T-helper 2 cell treated with Interferon-gamma antibody and Interleukin-4, amounts not matched to agents 5 μg/mL and 100 μg/mL, for 36 hours (primary cell): Measurements from ENCODE around the gene PRRX1.

Source experiments
- DNase-seq: peaks from one replicate; pipeline ENCODE4 v3.0.0; 2021; ENCODE audit warnings: low spot score
- H3K27ac Mint-ChIP-seq: one replicate; pipeline ENCODE4 v1.8.0; 2021; ENCODE audit warnings: mild to moderate bottlenecking, mixed read lengths
- H3K27me3 Mint-ChIP-seq: one replicate; pipeline ENCODE4 v1.8.0; 2021; ENCODE audit warnings: low read depth, mixed read lengths
- H3K36me3 Mint-ChIP-seq: one replicate; pipeline ENCODE4 v1.8.0; 2021; ENCODE audit warnings: low read depth, mixed read lengths
- H3K4me1 Mint-ChIP-seq: one replicate; pipeline ENCODE4 v1.8.0; 2021; ENCODE audit warnings: low read depth, mixed read lengths
- H3K4me3 Mint-ChIP-seq: one replicate; pipeline ENCODE4 v1.8.0; 2022; ENCODE audit warnings: mild to moderate bottlenecking, moderate library complexity, mixed read lengths
- H3K9me3 Mint-ChIP-seq: one replicate; pipeline ENCODE4 v1.8.0; 2021; ENCODE audit warnings: mixed read lengths

Gene PRRX1

DNA sequence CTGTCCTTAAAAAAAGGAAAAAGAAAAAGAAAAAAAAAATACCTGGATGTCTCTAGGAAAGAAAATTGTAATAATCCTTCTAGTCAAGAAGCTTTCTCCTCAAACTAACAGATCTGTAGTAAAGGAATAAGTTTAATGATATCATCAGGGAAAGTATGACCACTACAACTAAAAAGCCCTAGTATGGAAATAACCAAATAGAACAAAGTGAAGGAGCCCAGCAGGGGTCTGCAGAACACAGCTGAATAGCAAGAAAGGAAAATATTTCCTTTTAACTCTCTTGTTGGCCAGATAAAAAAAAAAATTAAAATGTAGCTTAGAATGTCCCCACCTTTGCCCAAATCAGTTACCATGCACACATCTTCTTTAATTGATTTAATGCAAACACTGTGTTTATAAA, 43.2 kb downstream of the PRRX1 start:
- Mint-ChIP-seq H3K27me3 (peaks cover 2% of the 10 kb centered on the region), H3K4me3 (no peak overlapping the region), H3K4me1 (no peaks in the 10 kb centered on the region), H3K36me3 (no peaks in the 10 kb centered on the region), H3K9me3 (no peaks in the 10 kb centered on the region), H3K27ac (no peak overlapping the region)
- no peak for DNase-seq

DNA sequence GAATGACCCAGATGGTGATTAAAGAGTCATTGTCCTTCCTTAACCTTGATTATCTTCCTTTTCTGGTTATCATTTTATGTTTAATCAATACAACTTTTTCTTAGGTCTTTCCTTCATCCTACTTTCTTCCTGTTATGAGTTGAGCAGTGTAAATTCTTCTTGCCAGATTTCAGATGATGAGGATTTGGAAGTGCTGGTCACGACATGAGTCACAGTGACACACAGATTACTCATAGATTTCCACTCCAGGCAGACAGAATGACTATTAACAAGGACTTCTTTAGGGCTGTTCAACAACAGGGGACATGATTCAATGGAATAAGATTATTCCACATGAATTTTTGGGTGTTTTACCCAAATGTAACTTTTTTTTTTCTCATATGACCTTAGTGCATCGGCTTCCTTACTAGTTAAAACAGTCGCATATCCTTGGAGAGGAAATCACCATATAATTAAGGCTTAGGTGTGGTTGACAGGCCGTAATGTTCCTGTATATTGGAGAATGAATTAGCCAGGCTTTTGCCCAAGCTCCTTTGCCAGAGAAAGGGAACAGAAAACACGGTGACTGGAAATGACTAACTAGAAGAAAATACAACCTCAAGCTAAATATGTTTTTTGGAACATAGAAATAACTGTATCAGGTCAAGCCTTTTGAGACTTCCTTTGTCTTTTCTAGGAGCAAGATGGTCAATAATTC, 44.2 kb downstream of the PRRX1 start:
- Mint-ChIP-seq H3K4me3 (no peak overlapping the region), H3K36me3 (no peaks in the 10 kb centered on the region), H3K9me3 (no peaks in the 10 kb centered on the region), H3K4me1 (no peaks in the 10 kb centered on the region), H3K27me3 (peaks cover 2% of the 10 kb centered on the region), H3K27ac (no peak overlapping the region)
- no peak for DNase-seq

DNA sequence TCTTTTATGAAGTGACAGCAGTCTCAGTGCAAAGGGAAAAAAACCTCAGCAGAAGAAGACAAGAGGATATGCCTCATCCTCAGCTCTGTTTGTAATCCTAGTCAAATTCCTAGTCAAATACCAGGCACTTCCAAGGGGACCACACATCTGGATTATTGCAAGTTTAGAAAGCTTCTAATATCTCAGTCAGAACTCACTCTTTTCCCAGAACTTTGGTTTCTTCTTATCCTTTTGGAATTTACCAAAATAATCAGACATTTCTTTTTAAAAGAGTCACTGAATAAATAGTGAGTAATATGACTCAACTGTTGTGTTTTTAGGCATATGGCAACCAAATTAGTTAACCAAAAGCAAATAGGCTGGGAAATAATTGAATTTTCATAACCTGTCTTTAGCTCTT, 47.8 kb downstream of the PRRX1 start:
- Mint-ChIP-seq H3K4me3 (no peak overlapping the region), H3K9me3 (no peaks in the 10 kb centered on the region), H3K36me3 (no peaks in the 10 kb centered on the region), H3K27ac (no peak overlapping the region), H3K27me3 (peaks cover 2% of the 10 kb centered on the region), H3K4me1 (no peaks in the 10 kb centered on the region)
- no peak for DNase-seq

DNA sequence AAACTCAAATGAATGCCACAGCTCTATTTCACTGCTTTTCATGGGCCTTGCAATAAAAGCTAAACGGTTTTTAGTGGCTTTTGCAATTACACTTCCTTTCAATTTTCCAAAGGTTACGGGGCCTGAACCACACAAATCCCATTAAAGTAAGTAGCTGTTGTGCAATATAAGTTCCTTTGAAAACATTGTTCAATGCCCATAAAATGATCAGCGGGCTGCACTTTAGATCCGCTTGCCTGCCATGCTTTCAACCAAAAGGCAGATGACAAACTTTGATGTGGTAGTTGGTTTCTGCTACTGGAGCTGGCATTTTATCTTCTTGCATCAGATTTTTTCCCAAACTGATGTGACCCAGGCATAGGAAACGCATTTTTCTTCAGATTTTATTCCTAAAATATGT, 50.2 kb downstream of the PRRX1 start:
- no peaks in the 10 kb centered on the region for H3K9me3 Mint-ChIP-seq
- H3K27ac Mint-ChIP-seq, result no peak overlapping the region
- H3K36me3 Mint-ChIP-seq, result no peaks in the 10 kb centered on the region
- no peak for DNase-seq
- no peaks in the 10 kb centered on the region for H3K27me3 Mint-ChIP-seq
- no peak overlapping the region for H3K4me3 Mint-ChIP-seq
- no peaks in the 10 kb centered on the region for H3K4me1 Mint-ChIP-seq

DNA sequence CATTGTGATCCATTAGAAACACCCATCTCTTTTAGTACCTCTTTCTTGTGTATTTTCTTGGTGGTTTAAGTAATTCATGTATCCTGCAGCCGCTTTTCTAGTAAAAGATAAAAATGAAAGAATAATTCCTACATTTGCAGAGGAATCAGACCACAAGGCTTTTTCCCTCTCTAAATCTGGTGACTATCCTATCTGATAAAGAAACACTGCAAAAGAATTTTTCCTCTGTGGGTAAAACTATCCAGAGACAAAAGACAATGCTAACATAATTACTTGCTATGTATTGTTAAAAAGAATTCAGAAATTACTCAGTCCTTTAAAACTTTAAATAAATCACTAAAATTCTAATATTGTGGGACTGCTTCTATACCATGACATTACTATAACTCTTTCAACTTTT, 51.0 kb downstream of the PRRX1 start:
- no peaks in the 10 kb centered on the region for H3K36me3 Mint-ChIP-seq
- H3K4me1 Mint-ChIP-seq, result no peaks in the 10 kb centered on the region
- H3K27ac Mint-ChIP-seq, result no peak overlapping the region

DNA sequence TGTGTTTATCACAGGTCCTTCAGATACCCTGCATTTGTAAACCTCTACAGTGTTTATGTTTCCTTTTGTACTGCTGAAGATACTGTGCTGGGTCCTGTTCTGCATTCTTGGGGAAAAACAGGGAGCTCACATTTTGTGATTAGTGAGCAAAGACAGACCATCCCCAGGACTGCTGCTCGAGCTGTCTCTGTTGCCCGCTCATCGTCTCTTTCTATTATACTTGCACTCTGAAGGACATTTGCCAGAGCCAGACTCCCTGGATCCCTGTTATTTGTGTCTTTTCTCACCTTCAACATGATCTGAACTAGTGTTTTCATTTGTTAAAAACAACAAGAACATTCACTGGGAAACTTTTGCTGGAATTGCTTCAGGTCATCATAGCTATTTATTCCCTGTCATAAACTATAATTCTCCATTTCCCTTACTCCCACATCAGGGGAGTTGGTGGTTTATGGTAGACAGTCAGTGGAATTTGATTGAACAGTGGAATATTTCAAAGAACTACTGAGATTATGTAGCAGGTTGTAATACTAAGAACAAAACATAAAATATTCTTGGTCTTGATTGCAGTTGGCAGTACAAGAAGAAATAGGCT, 53.0 kb downstream of the PRRX1 start:
- Mint-ChIP-seq H3K4me1 (no peaks in the 10 kb centered on the region), H3K36me3 (no peaks in the 10 kb centered on the region), H3K4me3 (no peak overlapping the region), H3K27me3 (no peaks in the 10 kb centered on the region), H3K9me3 (no peaks in the 10 kb centered on the region), H3K27ac (no peak overlapping the region)
- DNase-seq, result no peak

More for the DNA sequence above, 51.0 kb downstream of the PRRX1 start:
- DNase-seq, result no peak
- no peaks in the 10 kb centered on the region for H3K27me3 Mint-ChIP-seq
- H3K4me3 Mint-ChIP-seq, result no peak overlapping the region
- no peaks in the 10 kb centered on the region for H3K9me3 Mint-ChIP-seq

DNA sequence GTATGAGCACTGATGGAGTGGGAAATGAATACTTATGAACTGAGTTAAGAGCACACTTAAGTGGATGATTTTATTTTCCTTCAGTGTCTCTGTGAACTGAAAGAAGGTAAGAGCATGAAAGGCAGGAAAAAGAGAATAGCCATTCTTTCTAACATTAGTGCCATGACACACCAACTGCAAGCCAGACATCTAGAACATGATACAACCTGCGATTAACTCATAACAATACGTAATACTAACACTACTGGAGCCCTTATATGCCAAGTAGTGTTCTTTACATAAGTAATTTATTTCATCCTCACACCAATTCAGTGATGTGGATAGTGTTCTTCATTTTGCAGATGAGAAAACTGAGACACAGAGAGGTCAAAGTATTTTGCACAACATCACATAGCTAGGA, 56.7 kb downstream of the PRRX1 start:
- Mint-ChIP-seq H3K9me3 (no peaks in the 10 kb centered on the region), H3K4me1 (no peaks in the 10 kb centered on the region), H3K27me3 (no peaks in the 10 kb centered on the region), H3K27ac (no peak overlapping the region), H3K36me3 (no peaks in the 10 kb centered on the region), H3K4me3 (no peak overlapping the region)
- no peak for DNase-seq

DNA sequence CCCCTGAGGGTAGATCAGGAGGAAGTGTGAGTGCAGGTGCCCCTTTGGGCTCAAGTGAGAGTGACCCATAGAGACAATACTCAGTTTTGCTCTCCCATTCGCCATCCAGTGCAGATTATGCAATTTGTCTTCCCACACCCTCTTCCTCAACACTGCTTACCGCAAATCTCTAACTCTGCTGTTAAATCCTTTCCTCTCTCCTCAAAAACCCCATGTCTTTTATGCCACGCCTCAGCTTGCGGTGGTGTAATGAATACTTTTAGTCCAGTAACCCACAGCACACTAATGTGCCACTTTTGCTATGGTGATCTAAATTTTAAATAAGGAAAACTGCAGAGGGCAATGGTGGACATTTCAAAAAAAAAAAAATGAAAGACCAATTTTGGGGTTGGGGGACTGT, 57.7 kb downstream of the PRRX1 start:
- Mint-ChIP-seq H3K9me3 (no peaks in the 10 kb centered on the region), H3K27ac (no peak overlapping the region), H3K4me3 (no peak overlapping the region), H3K27me3 (no peaks in the 10 kb centered on the region), H3K4me1 (no peaks in the 10 kb centered on the region), H3K36me3 (no peaks in the 10 kb centered on the region)
- no peak for DNase-seq

DNA sequence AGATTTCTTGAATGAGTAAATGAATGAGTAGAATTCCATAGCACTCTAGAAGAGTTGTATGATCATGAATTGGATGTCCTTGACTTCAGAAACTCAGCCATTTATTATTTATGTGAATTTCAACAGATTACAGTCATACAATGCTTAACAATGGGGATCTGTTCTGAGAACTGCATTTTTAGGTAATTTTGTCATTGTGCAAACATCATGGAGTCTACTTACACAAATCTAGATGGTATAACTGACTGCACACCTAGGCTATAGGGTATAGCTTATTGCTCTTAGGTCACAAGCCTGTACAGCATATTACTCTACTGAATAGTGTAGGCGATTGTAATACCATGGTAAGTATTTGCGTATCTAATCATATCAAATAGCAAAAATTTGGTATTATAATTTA, 59.6 kb downstream of the PRRX1 start:
- no peaks in the 10 kb centered on the region for H3K9me3 Mint-ChIP-seq
- no peak overlapping the region for H3K4me3 Mint-ChIP-seq

DNA sequence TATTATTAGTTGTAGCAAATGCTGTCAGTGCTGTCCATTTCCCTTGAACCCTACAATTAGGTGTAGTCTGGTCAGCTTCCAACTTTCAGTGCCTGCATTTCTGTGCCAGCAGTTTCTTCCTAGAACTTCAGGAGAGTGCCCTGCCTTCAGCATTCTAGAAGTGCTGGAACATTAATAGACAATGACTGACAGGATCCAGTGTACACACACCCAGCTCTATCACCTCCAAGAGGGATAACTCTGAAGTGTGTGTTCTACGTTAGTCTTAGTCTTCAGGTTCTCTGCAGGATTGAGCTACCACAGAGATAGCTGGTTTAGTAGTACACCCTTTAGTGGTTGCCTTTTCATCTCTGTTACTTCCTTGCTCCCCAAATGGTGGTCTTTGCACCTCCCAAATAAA, 61.4 kb downstream of the PRRX1 start:
- no peaks in the 10 kb centered on the region for H3K9me3 Mint-ChIP-seq
- H3K4me3 Mint-ChIP-seq, result no peak overlapping the region
- H3K27ac Mint-ChIP-seq, result no peak overlapping the region
- no peaks in the 10 kb centered on the region for H3K27me3 Mint-ChIP-seq
- DNase-seq, result no peak
- no peaks in the 10 kb centered on the region for H3K36me3 Mint-ChIP-seq
- no peaks in the 10 kb centered on the region for H3K4me1 Mint-ChIP-seq

More for the DNA sequence above, 59.6 kb downstream of the PRRX1 start:
- H3K27ac Mint-ChIP-seq, result no peak overlapping the region
- no peaks in the 10 kb centered on the region for H3K27me3 Mint-ChIP-seq
- no peak for DNase-seq
- H3K36me3 Mint-ChIP-seq, result no peaks in the 10 kb centered on the region
- no peaks in the 10 kb centered on the region for H3K4me1 Mint-ChIP-seq

DNA sequence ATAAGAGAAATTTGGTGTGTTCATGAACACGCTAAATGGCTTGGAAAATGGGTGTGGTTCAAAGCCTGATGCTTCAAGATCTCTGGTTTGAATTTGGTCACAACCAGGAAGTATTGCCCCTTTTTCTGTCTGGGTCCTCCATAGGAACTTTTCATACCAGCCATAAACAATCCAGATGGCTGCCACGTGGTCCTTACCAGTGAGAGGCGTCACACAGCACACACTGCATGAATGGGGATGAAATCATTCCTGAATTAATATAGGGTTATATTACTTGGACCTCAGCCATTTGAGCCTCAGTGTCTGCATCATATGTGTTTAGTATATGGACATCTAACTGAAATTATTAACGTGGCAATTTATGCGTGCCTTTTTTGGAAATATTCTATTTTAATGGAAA, 64.0 kb downstream of the PRRX1 start:
- Mint-ChIP-seq H3K4me1 (no peaks in the 10 kb centered on the region), H3K36me3 (no peaks in the 10 kb centered on the region), H3K27me3 (no peaks in the 10 kb centered on the region), H3K4me3 (no peak overlapping the region), H3K9me3 (no peaks in the 10 kb centered on the region), H3K27ac (no peak overlapping the region)
- DNase-seq, result no peak

DNA sequence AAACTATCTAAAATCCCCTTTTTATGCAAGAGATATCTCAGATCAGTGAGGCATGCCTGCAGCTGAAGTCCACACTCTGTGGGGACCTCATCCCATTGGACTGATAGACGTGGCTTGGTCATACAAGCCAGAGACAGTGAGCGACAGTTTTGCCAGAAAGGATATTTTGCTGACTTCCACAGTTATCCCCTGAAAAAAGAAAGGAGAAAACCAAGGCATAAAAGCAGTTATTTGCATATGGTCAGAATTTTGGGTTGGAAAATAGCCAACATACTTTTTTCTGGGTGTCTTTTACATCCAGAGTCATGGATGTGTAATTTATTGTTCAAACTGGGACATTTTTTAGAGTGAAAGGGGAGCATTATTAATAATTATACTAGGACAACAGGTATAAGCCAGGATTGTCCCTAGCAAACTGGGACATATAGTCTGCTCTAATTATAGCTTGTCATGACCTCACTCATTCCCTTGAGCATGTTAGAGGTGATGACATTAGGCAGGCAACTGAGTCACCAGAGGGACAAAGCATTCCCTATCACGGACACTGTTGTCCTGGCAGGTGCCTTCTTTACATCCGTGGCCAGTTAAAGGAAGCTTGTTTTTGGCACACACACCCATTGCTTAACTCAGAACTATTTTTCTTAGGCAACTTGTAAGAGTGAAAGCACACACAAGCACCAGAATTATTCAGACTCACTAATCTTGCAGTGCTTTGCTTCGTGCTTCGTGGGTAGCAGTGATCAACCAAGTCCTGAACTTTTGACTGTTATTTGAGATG, 65.5 kb downstream of the PRRX1 start:
- no peak overlapping the region for H3K27ac Mint-ChIP-seq
- H3K9me3 Mint-ChIP-seq, result no peaks in the 10 kb centered on the region
- DNase-seq, result no peak
- H3K36me3 Mint-ChIP-seq, result no peaks in the 10 kb centered on the region
- no peak overlapping the region for H3K4me3 Mint-ChIP-seq
- H3K27me3 Mint-ChIP-seq, result no peaks in the 10 kb centered on the region
- H3K4me1 Mint-ChIP-seq, result no peaks in the 10 kb centered on the region

DNA sequence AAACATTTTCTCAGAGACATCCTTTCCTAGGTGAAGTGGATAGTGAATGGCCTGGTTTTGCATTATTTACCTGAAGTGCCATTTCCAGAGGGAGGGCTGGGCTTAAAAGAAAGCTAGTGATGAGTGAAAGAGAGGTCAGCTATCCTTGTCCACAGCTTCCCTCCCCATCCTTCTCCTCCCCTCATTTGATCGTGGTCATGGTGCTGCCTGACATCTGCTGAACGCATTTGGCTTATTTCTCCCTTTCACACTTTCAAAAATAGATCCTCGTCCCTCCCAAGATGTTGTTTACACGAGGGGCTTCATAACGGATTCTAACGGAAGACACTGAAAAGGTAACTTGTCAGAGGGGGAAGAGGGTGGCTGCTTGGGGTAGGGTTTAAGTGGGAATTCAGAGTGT, 66.1 kb downstream of the PRRX1 start:
- DNase-seq, result no peak
- H3K9me3 Mint-ChIP-seq, result no peaks in the 10 kb centered on the region
- no peaks in the 10 kb centered on the region for H3K36me3 Mint-ChIP-seq
- no peak overlapping the region for H3K27ac Mint-ChIP-seq
- H3K27me3 Mint-ChIP-seq, result no peaks in the 10 kb centered on the region
- H3K4me3 Mint-ChIP-seq, result no peak overlapping the region
- H3K4me1 Mint-ChIP-seq, result no peaks in the 10 kb centered on the region

DNA sequence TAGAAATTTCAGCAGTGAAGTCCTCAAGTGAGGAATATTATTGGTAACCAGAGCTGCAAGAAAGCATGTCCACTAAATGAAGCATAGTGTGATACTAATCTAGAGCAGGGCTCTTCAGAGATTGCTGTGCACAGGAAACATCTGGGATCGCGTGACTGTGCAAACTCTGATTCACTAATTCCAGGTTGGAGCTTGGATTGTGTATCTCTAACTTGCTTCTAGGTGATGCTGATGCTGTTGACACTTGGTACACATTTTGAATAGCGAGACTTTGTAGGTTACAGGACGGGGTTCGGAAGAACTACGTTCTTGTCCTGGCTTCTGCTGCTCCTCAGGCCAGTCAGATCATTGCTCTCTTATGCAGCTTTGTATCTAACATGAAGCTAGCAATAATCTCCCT, 66.5 kb downstream of the PRRX1 start:
- Mint-ChIP-seq H3K9me3 (no peaks in the 10 kb centered on the region), H3K36me3 (no peaks in the 10 kb centered on the region), H3K27ac (no peak overlapping the region), H3K27me3 (no peaks in the 10 kb centered on the region), H3K4me3 (no peak overlapping the region), H3K4me1 (no peaks in the 10 kb centered on the region)
- DNase-seq, result no peak
